HepG2 (cell line): ENCODE data around the gene RAB24. TPM values are rescaled to one million over a fixed set of nuclear protein-coding genes. Genes with fewer than 3 reads are reported as not detected.

Experiments used
- GMEB1 ChIP-seq: sonication (generic); formaldehyde crosslinking; IDR thresholded peaks from 2 replicates; pipeline ENCODE4 v1.5.1; 2020; ENCODE audit warnings: missing genetic modification reagents, mild to moderate bottlenecking, borderline replicate concordance
- RBM22 ChIP-seq: fragments of 200-400 bp; formaldehyde crosslinking; optimal IDR thresholded peaks from 2 replicates; pipeline ENCODE3; 2017; ENCODE audit warnings: mild to moderate bottlenecking, low read length, moderate library complexity
- TBP ChIP-seq: sonication (generic); formaldehyde crosslinking; IDR thresholded peaks from 2 replicates; pipeline ENCODE4 v1.5.0; 2020; ENCODE audit warnings: missing genetic modification reagents
- ZBTB20 ChIP-seq: sonication (generic); formaldehyde crosslinking; IDR thresholded peaks from 2 replicates; pipeline ENCODE4 v1.8.1; 2023; ENCODE audit warnings: missing genetic modification reagents, low read depth, mild to moderate bottlenecking, borderline replicate concordance
- ZNF280D ChIP-seq: sonication (generic); formaldehyde crosslinking; IDR thresholded peaks from 2 replicates; pipeline ENCODE4 v1.5.1; 2020; ENCODE audit warnings: mild to moderate bottlenecking, missing genetic modification reagents
- ZNF569 ChIP-seq: sonication (generic); formaldehyde crosslinking; IDR thresholded peaks from 2 replicates; pipeline ENCODE4 v1.5.0; 2020; ENCODE audit warnings: mild to moderate bottlenecking, missing genetic modification reagents, moderate library complexity, borderline replicate concordance
- polyA plus RNA-seq, 8 experiments: library from polyadenylated mRNA; depleted of rRNA in 3 of 8; stranded (reverse) in 7 of 8; unstranded in 1 of 8; fragments of >200 nt; fragmentation: Illumina TruSeq in 4 of 8; extraction: Trizol in 4 of 8; gene quantifications; 2 replicates each; pipeline versions ENCODE4 v1.2.1 to v1.2.3, GENCODE V29; 2011 to 2016; ENCODE audit warnings: low read depth in 4 of 8, missing spikeins in 1 of 8, mixed read lengths in 1 of 8; ENCODE audit not compliant: insufficient read depth in 1 of 8
- total RNA-seq, 5 experiments: library from RNA; depleted of rRNA; stranded (reverse); fragments of >200 nt; fragmentation: Illumina TruSeq; extraction: Trizol; gene quantifications; 2 replicates each; pipeline ENCODE4 v1.2.3, GENCODE V29; 2016; ENCODE audit warnings: low read depth in 1 of 5
- TF ChIP-seq, protein P1 (sequence below): IDR thresholded peaks from 2 replicates; pipeline ENCODE4 v1.6.1; 2016
- TF ChIP-seq, protein P2 (sequence below): IDR thresholded peaks from 2 replicates; pipeline ENCODE4 v1.6.1; 2016; ENCODE audit warnings: mild to moderate bottlenecking, missing biosample characterization, missing genetic modification reagents
- TF ChIP-seq, protein P3 (sequence below): sonication (generic); formaldehyde crosslinking; IDR thresholded peaks from 2 replicates; pipeline ENCODE4 v1.5.1; 2020; ENCODE audit warnings: missing genetic modification reagents, mild to moderate bottlenecking, borderline replicate concordance
- TF ChIP-seq, protein P4 (sequence below): IDR thresholded peaks from 2 replicates; pipeline ENCODE4 v1.6.1; 2016

RAB24 gene
- total and polyA plus RNA-seq, 2 of the 13 experiments (the other 11 are each of a cell fraction or from before 2014, with no cell fraction given): 22.9 to 63.7 TPM

- TF ChIP-seq GMEB1 (CRISPR knock-in tag) (0 out of 2 replicates have a peak, but pooled peaks have one; percentile 17), ZNF280D (CRISPR knock-in tag) (no peak), ZBTB20 (CRISPR knock-in tag) (no peak), RBM22 (no peak), TBP (CRISPR knock-in tag) (no peak), ZNF569 (CRISPR knock-in tag) (no peak)
- TF ChIP-seq, protein P1, sequence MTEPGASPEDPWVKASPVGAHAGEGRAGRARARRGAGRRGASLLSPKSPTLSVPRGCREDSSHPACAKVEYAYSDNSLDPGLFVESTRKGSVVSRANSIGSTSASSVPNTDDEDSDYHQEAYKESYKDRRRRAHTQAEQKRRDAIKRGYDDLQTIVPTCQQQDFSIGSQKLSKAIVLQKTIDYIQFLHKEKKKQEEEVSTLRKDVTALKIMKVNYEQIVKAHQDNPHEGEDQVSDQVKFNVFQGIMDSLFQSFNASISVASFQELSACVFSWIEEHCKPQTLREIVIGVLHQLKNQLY (CRISPR knock-in tag): peak; percentile 83
- TF ChIP-seq, protein P2, sequence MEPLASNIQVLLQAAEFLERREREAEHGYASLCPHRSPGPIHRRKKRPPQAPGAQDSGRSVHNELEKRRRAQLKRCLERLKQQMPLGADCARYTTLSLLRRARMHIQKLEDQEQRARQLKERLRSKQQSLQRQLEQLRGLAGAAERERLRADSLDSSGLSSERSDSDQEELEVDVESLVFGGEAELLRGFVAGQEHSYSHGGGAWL (CRISPR knock-in tag): no peak
- TF ChIP-seq, protein P3, sequence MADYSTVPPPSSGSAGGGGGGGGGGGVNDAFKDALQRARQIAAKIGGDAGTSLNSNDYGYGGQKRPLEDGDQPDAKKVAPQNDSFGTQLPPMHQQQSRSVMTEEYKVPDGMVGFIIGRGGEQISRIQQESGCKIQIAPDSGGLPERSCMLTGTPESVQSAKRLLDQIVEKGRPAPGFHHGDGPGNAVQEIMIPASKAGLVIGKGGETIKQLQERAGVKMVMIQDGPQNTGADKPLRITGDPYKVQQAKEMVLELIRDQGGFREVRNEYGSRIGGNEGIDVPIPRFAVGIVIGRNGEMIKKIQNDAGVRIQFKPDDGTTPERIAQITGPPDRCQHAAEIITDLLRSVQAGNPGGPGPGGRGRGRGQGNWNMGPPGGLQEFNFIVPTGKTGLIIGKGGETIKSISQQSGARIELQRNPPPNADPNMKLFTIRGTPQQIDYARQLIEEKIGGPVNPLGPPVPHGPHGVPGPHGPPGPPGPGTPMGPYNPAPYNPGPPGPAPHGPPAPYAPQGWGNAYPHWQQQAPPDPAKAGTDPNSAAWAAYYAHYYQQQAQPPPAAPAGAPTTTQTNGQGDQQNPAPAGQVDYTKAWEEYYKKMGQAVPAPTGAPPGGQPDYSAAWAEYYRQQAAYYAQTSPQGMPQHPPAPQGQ: no peak
- TF ChIP-seq, protein P4, sequence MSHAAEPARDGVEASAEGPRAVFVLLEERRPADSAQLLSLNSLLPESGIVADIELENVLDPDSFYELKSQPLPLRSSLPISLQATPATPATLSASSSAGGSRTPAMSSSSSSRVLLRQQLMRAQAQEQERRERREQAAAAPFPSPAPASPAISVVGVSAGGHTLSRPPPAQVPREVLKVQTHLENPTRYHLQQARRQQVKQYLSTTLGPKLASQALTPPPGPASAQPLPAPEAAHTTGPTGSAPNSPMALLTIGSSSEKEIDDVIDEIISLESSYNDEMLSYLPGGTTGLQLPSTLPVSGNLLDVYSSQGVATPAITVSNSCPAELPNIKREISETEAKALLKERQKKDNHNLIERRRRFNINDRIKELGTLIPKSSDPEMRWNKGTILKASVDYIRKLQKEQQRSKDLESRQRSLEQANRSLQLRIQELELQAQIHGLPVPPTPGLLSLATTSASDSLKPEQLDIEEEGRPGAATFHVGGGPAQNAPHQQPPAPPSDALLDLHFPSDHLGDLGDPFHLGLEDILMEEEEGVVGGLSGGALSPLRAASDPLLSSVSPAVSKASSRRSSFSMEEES (CRISPR knock-in tag): peak; percentile 23; the same call in 1 of the 2 replicates
Observed at GRCh38 chr5:177325868-177326381, 22.4 kb upstream of the RAB24 start (continued).
